Breast epithelium (tissue), 3 donors: ENCODE results near the gene KIF1A.

ENCODE experiments used
- CTCF ChIP-seq, 3 donors: fragments of 450-650 bp; IDR thresholded peaks; one replicate each; pipeline ENCODE4 v1.5.1; 2016 to 2017; ENCODE audit warnings: antibody characterized with exemption in 3 of 3, mild to moderate bottlenecking in 3 of 3, moderate library complexity in 3 of 3
- POLR2A ChIP-seq: fragments of 450-650 bp; IDR thresholded peaks from one replicate; pipeline ENCODE4 v1.6.1; 2016; ENCODE audit warnings: antibody characterized with exemption, mild to moderate bottlenecking, moderate library complexity
- POLR2AphosphoS5 ChIP-seq, 3 donors: sonication (generic); formaldehyde crosslinking; IDR thresholded peaks; one replicate each; pipeline ENCODE4 v1.6.1; 2017; ENCODE audit warnings: antibody characterized with exemption in 3 of 3

GRCh38 chr2:240810621-240811020 lies 9.4 kb downstream of the KIF1A start:
- TF ChIP-seq CTCF (IDR thresholded peaks at IDR 0.05) (no peak), POLR2AphosphoS5 (IDR thresholded peaks at IDR 0.05) (no peak), POLR2A (no peak)
